Neuronal stem cell (in vitro differentiated cells): ENCODE results near the gene TMEM39B.

Source experiments
- DNase-seq: peaks from one replicate; pipeline ENCODE4 v3.0.0-alpha.2; 2013; ENCODE audit warnings: low spot score
- H2AFZ ChIP-seq: one replicate; pipeline ENCODE4 v1.6.1; 2013; ENCODE audit warnings: mild to moderate bottlenecking, low read length, inconsistent platforms
- H2AK5ac ChIP-seq: 2 replicates; pipeline ENCODE4 v1.6.1; 2013; ENCODE audit warnings: low read depth, mild to moderate bottlenecking, inconsistent platforms, low read length, moderate library complexity, mixed read lengths
- H2BK120ac ChIP-seq: 2 replicates; pipeline ENCODE4 v1.6.1; 2013; ENCODE audit warnings: low read depth, mild to moderate bottlenecking, inconsistent platforms, low read length, moderate library complexity, mixed read lengths
- H2BK12ac ChIP-seq: one replicate; pipeline ENCODE4 v1.6.1; 2013; ENCODE audit warnings: low read length, inconsistent platforms
- H2BK15ac ChIP-seq: 2 replicates; pipeline ENCODE4 v1.6.1; 2013; ENCODE audit warnings: mild to moderate bottlenecking, low read length, inconsistent platforms, mixed read lengths
- H2BK5ac ChIP-seq: one replicate; pipeline ENCODE4 v1.6.1; 2013; ENCODE audit warnings: inconsistent platforms, mild to moderate bottlenecking, low read length, moderate library complexity
- H3K14ac ChIP-seq: one replicate; pipeline ENCODE4 v1.6.1; 2013; ENCODE audit warnings: low read length, inconsistent platforms
- H3K18ac ChIP-seq: 2 replicates; pipeline ENCODE4 v1.6.1; 2013; ENCODE audit warnings: low read length, inconsistent platforms
- H3K23ac ChIP-seq: 2 replicates; pipeline ENCODE4 v1.6.1; 2013; ENCODE audit warnings: low read depth, mild to moderate bottlenecking, mixed read lengths, low read length, inconsistent platforms; ENCODE audit not compliant: poor library complexity
- H3K27ac ChIP-seq: replicated peaks from 3 replicates; pipeline ENCODE4 v1.5.1; 2013; ENCODE audit warnings: low read length, inconsistent platforms
- H3K27me3 ChIP-seq, 3 experiments: 2 replicates each; pipeline ENCODE4 v1.6.1; 2013; ENCODE audit warnings: low read length in 3 of 3, mild to moderate bottlenecking in 2 of 3, inconsistent platforms in 1 of 3, low read depth in 1 of 3, mixed read lengths in 1 of 3, moderate library complexity in 1 of 3; ENCODE audit not compliant: control insufficient read depth in 3 of 3, insufficient read depth in 3 of 3
- H3K36me3 ChIP-seq, 2 donors: replicated peaks in 1 of 2; 2 replicates each; pipeline ENCODE4 v1.6.1; 2013; ENCODE audit warnings: low read length in 2 of 2; ENCODE audit not compliant: control insufficient read depth in 2 of 2, insufficient read depth in 2 of 2
- H3K4ac ChIP-seq: 2 replicates; pipeline ENCODE4 v1.6.1; 2013; ENCODE audit warnings: inconsistent platforms, mild to moderate bottlenecking, low read length, moderate library complexity
- H3K4me1 ChIP-seq, 2 donors: 1 replicate in 1 of 2; 2 replicates in 1 of 2; pipeline ENCODE4 v1.6.1; 2013; ENCODE audit warnings: low read length in 2 of 2, low read depth in 1 of 2; ENCODE audit not compliant: control insufficient read depth in 2 of 2, insufficient read depth in 1 of 2
- H3K4me2 ChIP-seq: one replicate; pipeline ENCODE4 v1.6.1; 2013; ENCODE audit warnings: mild to moderate bottlenecking, low read length, inconsistent platforms; ENCODE audit not compliant: insufficient read depth, poor library complexity, severe bottlenecking
- H3K4me3 ChIP-seq, 2 donors: 2 replicates each; pipeline ENCODE4 v1.5.1; 2013; ENCODE audit warnings: low read length in 2 of 2, mild to moderate bottlenecking in 2 of 2, inconsistent platforms in 1 of 2, moderate library complexity in 1 of 2
- H3K79me1 ChIP-seq: one replicate; pipeline ENCODE4 v1.6.1; 2013; ENCODE audit warnings: low read depth, mild to moderate bottlenecking, inconsistent platforms, low read length, moderate library complexity
- H3K9ac ChIP-seq: one replicate; pipeline ENCODE4 v1.6.1; 2013; ENCODE audit warnings: mild to moderate bottlenecking, low read depth, low read length, inconsistent platforms; ENCODE audit not compliant: poor library complexity
- H3K9me3 ChIP-seq, 2 donors: replicated peaks in 1 of 2; 2 replicates each; pipeline versions ENCODE3 to v1.6.1; 2013; ENCODE audit warnings: low read length in 2 of 2, mild to moderate bottlenecking in 2 of 2, inconsistent platforms in 1 of 2, low read depth in 1 of 2, mixed read lengths in 1 of 2, moderate library complexity in 1 of 2; ENCODE audit not compliant: control insufficient read depth in 2 of 2, insufficient read depth in 1 of 2
- H4K8ac ChIP-seq: one replicate; pipeline ENCODE4 v1.6.1; 2013; ENCODE audit warnings: low read depth, mild to moderate bottlenecking, inconsistent platforms, low read length, moderate library complexity
- H4K91ac ChIP-seq: one replicate; pipeline ENCODE4 v1.6.1; 2013; ENCODE audit warnings: low read length, low read depth, mild to moderate bottlenecking, inconsistent platforms; ENCODE audit not compliant: poor library complexity
- WGBS, 2 donors: extraction: QIAGEN DNeasy Blood & Tissue Kit; methylation state at CpG; one replicate each; pipeline ENCODE4 v1.1.7; 2013; ENCODE audit warnings: missing lambda C conversion rate in 2 of 2, mixed read lengths in 1 of 2; ENCODE audit not compliant: insufficient read length in 2 of 2, insufficient replicate concordance in 1 of 2; ENCODE audit errors: extremely low coverage in 2 of 2; 5-methylcytosine and 5-hydroxymethylcytosine counted together

The TMEM39B gene

DNA sequence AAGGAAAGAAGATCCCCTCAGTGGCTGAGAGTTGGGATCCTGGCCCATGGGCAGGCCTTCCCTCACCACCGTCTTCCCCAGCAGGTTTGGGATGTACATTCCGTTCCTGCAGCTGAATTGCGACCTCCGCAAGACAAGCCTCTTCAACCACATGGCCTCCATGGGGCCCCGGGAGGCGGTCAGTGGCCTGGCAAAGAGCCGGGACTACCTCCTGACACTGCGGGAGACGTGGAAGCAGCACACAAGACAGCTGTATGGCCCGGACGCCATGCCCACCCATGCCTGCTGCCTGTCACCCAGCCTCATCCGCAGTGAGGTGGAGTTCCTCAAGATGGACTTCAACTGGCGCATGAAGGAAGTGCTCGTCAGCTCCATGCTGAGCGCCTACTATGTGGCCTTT lies 18.9 kb downstream of the TMEM39B start:
- Histone ChIP-seq H2AFZ (no peak overlapping the region), H2AK5ac (no peak overlapping the region), H4K8ac (no peak overlapping the region), H3K27ac (no peak overlapping the region), H3K4me1 (no peaks in the 10 kb centered on the region), H3K14ac (peak overlapping the region; percentile 25), H2BK5ac (no peak overlapping the region), H3K4ac (no peak overlapping the region), H3K4me3 (no peak overlapping the region), H3K4me2 (no peak overlapping the region), H3K27me3 (no peaks in the 10 kb centered on the region), H3K9ac (no peak overlapping the region), H3K79me1 (no peaks in the 10 kb centered on the region), H3K9me3 (no peaks in the 10 kb centered on the region), H2BK120ac (no peak overlapping the region), H2BK15ac (no peak overlapping the region), H4K91ac (no peak overlapping the region), H3K23ac (no peak overlapping the region), H2BK12ac (peak overlapping the region; percentile 22), H3K18ac (no peak overlapping the region), H3K36me3 (peaks cover 37 to 81% of the 10 kb centered on the region in 2 donors)
- no peak for DNase-seq
- WGBS, 2 donors: no CpG with 5 or more reads among the region's 15 CpGs

DNA sequence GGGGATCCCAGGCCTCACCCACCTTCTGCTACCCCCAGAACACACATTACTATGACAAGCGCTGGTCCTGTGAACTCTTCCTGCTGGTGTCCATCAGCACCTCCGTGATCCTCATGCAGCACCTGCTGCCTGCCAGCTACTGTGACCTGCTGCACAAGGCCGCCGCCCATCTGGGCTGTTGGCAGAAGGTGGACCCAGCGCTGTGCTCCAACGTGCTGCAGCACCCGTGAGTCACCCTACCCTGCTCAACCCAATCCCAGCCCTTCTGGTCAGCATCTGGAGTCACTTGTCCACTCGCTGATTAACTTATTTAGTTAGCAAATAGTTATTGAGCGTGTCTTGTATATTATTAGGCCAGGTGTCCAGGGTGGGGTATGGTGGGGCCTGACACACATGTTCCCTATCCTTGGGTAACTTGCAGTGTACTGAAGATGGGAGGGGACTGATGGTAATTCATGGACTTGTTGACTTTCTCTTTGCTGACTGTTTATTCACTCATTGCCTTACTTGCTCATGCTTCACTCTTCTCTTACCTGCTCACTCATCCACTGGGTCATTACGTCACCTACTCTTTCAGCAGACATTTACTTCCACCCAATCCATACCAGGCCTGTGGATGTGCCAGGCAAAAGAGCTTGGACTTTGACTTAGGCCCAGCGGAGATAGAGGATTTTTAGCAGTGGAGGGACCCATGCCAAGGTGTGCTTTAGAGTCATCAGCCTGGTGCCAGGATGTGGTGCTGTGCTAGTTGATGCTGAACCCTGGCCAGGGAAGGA lies 22.2 kb downstream of the TMEM39B start:
- Histone ChIP-seq H3K4me1 (no peaks in the 10 kb centered on the region), H4K8ac (no peak overlapping the region), H3K4ac (no peak overlapping the region), H3K27ac (no peak overlapping the region), H3K9ac (no peak overlapping the region), H3K4me3 (no peak overlapping the region), H3K14ac (no peak overlapping the region), H3K79me1 (no peaks in the 10 kb centered on the region), H3K27me3 (no peaks in the 10 kb centered on the region), H3K18ac (no peak overlapping the region), H3K4me2 (no peak overlapping the region), H4K91ac (no peak overlapping the region), H2BK12ac (no peak overlapping the region), H3K36me3 (peaks cover 39 to 90% of the 10 kb centered on the region in 2 donors), H2BK15ac (no peak overlapping the region), H2AK5ac (no peak overlapping the region), H2BK5ac (no peak overlapping the region), H2AFZ (no peak overlapping the region), H2BK120ac (no peak overlapping the region), H3K9me3 (no peaks in the 10 kb centered on the region), H3K23ac (no peak overlapping the region)
- no peak for DNase-seq
- WGBS, 2 donors: no CpG with 5 or more reads among the region's 11 CpGs

DNA sequence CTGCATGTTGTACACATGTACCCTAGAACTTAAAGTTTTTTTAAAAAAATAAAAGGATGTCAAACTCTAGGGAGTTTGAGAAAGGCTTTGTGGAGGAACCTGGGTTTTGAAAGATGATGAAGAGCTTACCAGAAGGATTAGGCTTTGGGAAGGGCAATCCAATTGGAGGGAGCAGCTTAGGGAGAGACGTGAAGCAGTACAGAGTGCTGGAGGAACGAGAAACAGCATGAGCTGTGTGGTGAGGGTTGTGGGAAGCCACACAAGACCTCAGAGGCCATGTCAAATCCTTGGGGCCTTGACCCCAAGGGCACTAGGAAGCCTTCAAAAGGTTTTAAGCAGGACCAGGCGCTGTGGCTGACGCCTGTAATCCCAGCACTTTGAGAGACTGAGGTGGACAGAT lies 26.7 kb downstream of the TMEM39B start:
- H3K9ac ChIP-seq: no peak overlapping the region
- no CpG with 5 or more reads among the region's 4 CpGs for WGBS, 2 donors
- no peaks in the 10 kb centered on the region for H3K4me1 ChIP-seq
- H4K91ac ChIP-seq: no peak overlapping the region
- no peak overlapping the region for H3K14ac ChIP-seq
- H2AK5ac ChIP-seq: no peak overlapping the region
- no peak overlapping the region for H3K4me2 ChIP-seq
- H2BK120ac ChIP-seq: no peak overlapping the region
- H2AFZ ChIP-seq: no peak overlapping the region
- H3K4me3 ChIP-seq: no peak overlapping the region
- H2BK15ac ChIP-seq: no peak overlapping the region
- no peak overlapping the region for H3K4ac ChIP-seq
- no peak overlapping the region for H3K27ac ChIP-seq
- H2BK12ac ChIP-seq: no peak overlapping the region
- H4K8ac ChIP-seq: no peak overlapping the region
- H3K23ac ChIP-seq: no peak overlapping the region
- no peak overlapping the region for H2BK5ac ChIP-seq
- H3K9me3 ChIP-seq: no peaks in the 10 kb centered on the region
- H3K36me3 ChIP-seq: peaks cover 28 to 82% of the 10 kb centered on the region in 2 donors
- H3K79me1 ChIP-seq: no peaks in the 10 kb centered on the region
- no peak overlapping the region for H3K18ac ChIP-seq
- no peak for DNase-seq
- no peaks in the 10 kb centered on the region for H3K27me3 ChIP-seq

DNA sequence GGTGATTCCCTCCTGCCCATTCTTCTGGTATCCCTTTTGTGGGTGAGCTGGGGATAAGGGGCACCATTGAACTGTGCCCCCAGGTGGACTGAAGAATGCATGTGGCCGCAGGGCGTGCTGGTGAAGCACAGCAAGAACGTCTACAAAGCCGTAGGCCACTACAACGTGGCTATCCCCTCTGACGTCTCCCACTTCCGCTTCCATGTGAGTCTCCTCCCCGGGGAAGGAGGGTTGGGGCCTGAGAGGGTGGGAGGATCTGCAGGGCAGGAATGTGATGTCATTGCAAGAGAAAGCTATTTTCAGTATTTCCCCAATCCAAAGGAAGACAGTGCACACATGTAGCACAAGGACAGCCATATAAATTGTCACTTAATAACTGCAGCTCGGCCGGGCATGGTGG lies 27.6 kb downstream of the TMEM39B start:
- no peak for DNase-seq
- no CpG with 5 or more reads among the region's 10 CpGs for WGBS, 2 donors
- Histone ChIP-seq H3K14ac (no peak overlapping the region), H3K23ac (no peak overlapping the region), H3K36me3 (peaks cover 19 to 73% of the 10 kb centered on the region in 2 donors), H2BK120ac (no peak overlapping the region), H3K27ac (no peak overlapping the region), H4K91ac (no peak overlapping the region), H3K4ac (no peak overlapping the region), H2BK5ac (no peak overlapping the region), H3K18ac (no peak overlapping the region), H2AFZ (no peak overlapping the region), H2BK12ac (no peak overlapping the region), H2BK15ac (no peak overlapping the region), H2AK5ac (no peak overlapping the region), H3K27me3 (no peaks in the 10 kb centered on the region), H3K9me3 (no peaks in the 10 kb centered on the region), H3K9ac (no peak overlapping the region), H3K4me1 (no peaks in the 10 kb centered on the region), H3K4me3 (no peak overlapping the region), H4K8ac (no peak overlapping the region), H3K79me1 (no peaks in the 10 kb centered on the region), H3K4me2 (no peak overlapping the region)
